GM18498 (cell line): ENCODE measurements around the gene NR3C1.

ENCODE experiments used
- ATAC-seq: cut with Tn5 transposase; IDR thresholded peaks from one replicate; pipeline ENCODE4 v1.9.1; 2021; ENCODE audit warnings: mild to moderate bottlenecking, moderate library complexity; ENCODE audit not compliant: unreplicated experiment

The NR3C1 gene

GRCh38 chr5:143399616-143400540 is 3.6 kb downstream of the NR3C1 start:
- no peak for ATAC-seq

GRCh38 chr5:143398451-143399237 is 4.8 kb downstream of the NR3C1 start:
- ATAC-seq = no peak

DNA sequence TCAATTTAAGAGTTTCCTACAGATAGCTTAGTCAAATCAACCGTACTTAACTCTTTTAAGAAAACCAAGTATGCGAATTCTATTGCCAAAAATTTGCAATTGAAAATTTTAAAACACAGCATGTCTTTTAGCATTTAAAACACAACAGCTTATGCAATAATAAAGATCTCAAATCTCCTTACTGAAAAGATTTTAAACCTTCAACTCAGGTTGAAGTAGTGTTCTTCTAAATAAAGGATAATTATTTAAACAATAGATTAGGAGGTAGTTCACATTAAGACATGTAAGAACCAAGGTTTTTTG is 5.5 kb downstream of the NR3C1 start:
- ATAC-seq = no peak

- no peak for ATAC-seq
Measured at GRCh38 chr5:143397302-143398052, 6.0 kb downstream of the NR3C1 start.

DNA sequence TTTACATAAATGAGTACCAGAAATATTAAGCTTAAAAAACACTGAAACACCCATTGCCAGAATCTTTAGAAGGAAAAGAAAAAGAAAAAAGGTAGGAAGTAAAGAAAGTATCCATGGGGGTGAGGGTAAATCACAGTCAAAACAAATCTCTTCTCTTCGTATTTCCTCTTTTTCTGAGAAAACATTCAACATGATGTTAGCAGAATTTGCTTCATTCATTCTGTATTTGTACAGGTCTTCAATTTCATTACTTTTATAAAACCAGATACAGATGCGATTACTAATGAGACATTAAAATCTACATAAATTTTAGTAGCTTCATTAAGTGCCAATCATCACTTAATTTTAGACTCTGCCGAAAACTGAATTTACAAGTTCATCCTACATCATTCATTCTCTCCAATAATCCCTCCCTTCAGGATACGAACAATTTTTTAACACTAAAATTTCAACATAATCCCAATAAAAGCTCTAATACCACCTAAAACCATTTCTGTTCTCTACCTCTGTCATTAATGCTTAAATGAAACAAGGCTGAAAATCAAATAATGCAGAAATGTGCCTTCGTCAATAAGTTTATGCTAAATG is 7.0 kb downstream of the NR3C1 start:
- ATAC-seq = no peak

DNA sequence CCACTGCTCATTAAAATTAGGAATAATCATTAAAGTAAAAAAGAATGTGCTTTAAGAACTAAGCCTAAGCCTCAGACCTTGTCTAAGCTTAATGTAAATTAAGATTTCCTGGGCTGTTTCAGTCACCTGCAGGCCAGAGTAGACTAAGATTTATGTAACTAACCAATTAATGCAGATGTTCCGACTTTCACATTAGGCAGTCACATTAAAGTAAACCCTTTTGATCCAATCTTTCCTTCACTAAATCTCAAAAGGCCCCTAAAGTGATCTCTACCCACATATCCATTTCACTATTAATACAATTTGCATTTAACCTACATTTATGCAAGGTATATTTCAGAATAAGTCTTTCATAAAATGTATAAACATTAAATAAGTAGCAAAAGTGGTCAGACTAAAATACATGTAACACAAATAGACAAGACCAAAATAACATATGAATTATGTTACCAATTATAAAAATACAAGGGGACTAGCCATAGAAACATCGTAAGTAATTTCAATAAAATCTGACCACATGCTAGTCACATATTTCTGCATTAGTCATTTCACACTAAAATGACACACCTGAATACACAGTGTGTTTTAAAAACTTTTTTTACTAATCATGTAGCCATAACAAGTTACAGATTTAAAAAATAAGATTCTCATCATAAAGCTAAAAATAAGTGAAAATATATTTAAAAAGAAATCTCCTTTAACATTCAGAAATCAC is 7.7 kb downstream of the NR3C1 start:
- peak; percentile 66 for ATAC-seq

DNA sequence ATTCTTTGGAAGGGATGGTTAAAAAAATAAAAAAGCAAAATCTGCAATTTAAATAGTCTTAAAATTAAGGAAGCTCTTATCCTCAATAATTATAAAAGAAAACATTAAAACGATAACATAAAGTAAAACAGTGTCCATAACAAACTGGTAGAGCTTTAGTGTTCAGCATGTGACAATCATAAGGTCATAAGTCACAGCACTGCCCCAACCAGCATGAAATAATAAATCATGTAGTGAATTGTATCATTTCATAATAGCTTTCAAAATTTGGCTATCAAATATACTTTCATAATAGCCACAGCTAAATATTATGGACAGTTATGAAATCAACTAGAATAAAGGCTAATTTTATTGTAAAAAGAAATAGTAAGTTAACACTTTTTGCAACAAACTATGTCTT is 10.0 kb downstream of the NR3C1 start:
- ATAC-seq = no peak

- ATAC-seq = no peak
Measured at GRCh38 chr5:143390941-143391340, 12.5 kb downstream of the NR3C1 start.

- no peak for ATAC-seq
Measured at GRCh38 chr5:143390258-143390657, 13.2 kb downstream of the NR3C1 start.

GRCh38 chr5:143386725-143387124 is 16.8 kb downstream of the NR3C1 start:
- no peak for ATAC-seq

DNA sequence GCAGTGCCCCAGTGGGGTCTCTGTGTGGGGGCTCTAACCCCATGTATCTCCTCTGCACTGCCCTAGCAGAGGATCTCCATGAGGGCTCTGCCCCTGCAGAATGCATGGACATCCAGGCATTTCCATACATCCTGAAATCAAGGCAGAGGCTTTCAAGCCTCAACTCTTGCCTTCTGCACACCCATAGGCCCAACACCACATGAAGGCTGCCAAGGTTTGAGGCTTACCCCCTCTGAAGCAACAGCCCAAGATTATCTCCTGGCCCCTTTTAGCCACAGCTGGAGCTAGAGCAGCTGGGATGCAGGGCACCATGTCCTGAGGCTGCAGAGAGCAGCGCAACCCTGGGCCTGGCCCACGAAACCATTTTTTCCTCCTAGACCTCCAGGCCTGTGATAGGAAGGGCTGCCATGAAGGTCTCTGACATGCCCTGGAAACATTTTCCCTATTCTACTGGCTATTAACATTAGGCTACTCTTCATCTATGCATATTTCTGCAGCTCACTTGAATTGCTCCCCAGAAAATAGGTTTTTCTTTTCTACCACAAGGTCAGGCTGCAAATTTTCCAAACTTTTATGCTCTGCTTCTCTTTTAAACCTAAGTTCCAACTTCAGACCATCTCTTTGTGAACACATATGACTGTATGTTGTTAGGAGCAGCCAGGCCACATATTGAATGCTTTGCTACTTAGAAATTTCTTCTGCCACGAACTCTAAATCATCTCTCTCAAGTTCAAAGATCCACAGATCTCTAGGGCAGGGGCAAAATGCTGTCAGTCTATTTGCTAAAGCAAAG is 18.4 kb downstream of the NR3C1 start:
- no peak for ATAC-seq

GRCh38 chr5:143383988-143384387 is 19.5 kb downstream of the NR3C1 start:
- no peak for ATAC-seq

DNA sequence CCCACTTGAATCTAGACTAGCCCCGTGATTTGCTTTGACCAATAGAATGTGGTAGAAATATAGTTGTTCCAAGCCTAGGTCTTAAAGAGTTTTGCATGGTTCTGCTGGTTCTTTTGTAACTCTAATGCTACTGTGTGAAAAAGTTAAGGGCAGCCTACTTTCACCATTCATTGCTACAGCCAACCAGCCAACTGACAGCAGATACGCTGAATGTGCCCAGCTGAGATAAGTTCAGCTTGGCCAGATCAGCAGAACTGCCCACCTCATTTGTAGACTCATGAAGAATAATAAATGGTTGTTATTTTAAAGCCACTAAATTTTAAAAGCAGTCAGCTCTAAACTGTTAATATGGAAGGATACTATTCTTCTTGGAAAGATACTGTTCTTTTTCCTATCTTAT is 23.9 kb downstream of the NR3C1 start:
- no peak for ATAC-seq

- no peak for ATAC-seq
Measured at GRCh38 chr5:143376911-143377813, 26.3 kb downstream of the NR3C1 start.

GRCh38 chr5:143376195-143376779 is 27.2 kb downstream of the NR3C1 start:
- ATAC-seq = no peak

DNA sequence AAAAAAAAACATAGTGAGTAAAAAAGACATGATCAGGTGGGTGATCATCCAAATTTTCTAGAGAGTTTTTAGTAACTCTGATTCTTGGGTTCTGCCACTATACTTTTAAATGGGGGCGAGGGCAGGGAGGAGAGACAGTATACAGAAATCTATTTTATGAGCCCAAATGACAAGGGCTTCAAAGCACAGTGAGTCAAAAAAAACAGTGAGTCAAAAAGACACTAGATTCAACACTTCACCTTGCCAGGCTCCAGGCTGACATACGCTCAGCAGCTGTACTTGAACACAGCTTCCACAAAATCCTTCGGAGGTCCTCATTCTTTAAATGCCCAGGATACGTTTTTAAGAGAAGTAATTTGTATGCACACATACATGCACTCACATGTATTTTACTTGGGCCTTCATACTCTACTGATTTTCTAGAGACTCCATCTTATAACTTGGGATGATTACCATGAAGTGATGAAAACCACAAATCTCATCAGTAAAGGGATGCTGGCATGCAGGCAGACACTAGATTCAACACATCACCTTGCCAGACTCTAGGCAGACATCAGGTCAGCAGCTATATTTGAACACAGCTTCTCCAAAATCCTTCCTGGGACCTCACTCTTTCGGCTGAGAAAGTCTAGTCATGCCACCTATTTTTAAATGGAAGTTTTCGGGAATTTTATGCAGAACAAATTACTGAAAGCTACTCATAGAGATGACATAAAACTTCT is 28.8 kb downstream of the NR3C1 start:
- ATAC-seq = no peak

DNA sequence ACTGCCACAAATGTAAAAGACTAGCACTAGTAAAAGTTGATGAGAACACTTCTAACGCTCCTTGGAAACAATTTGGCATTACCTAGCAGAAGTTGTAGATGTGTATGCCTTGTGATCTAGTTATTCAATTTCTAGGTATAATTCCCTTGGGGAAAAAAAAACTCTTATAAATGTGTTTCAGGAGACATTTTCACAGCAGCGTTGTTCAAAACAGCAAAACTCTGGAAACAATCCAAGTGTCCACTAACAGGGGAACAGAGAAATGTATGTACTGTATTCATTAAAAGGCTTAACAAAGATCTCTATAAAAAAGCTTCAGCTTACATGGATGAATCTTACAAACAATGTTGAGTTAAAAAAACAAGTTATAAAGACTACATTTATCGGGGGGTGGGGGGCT is 30.4 kb downstream of the NR3C1 start:
- no peak for ATAC-seq
